ENCODE data around the gene SH3TC1.

DNA sequence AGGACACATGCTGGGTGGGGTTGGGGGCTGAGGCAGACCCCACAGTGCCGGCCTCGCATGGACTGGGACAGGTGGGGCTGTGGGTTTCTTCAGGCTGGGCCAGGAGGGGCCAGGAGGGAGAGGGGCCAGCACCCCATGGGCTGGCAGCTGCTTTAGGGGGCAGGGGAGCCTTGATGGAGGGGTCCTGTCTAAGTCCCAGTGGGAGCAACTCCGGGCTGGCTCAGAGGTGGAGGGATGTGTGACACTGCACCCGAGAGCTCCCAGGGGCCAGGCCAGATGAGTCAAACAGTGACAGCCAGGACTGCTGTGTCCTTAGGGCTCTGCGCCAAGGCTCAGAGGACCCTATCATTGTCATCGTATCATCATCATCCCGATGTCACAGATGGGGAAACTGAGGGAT is 36.1 kb upstream of the SH3TC1 start:
- TF ChIP-seq, protein P1, sequence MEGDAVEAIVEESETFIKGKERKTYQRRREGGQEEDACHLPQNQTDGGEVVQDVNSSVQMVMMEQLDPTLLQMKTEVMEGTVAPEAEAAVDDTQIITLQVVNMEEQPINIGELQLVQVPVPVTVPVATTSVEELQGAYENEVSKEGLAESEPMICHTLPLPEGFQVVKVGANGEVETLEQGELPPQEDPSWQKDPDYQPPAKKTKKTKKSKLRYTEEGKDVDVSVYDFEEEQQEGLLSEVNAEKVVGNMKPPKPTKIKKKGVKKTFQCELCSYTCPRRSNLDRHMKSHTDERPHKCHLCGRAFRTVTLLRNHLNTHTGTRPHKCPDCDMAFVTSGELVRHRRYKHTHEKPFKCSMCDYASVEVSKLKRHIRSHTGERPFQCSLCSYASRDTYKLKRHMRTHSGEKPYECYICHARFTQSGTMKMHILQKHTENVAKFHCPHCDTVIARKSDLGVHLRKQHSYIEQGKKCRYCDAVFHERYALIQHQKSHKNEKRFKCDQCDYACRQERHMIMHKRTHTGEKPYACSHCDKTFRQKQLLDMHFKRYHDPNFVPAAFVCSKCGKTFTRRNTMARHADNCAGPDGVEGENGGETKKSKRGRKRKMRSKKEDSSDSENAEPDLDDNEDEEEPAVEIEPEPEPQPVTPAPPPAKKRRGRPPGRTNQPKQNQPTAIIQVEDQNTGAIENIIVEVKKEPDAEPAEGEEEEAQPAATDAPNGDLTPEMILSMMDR (IDR thresholded peaks at IDR 0.05; ENCODE audit: low read depth, low read length, poor library complexity, severe bottlenecking): no peak
- TF ChIP-seq EZH2phosphoT487 (IDR thresholded peaks at IDR 0.05; ENCODE audit: borderline replicate concordance, low read length): no peak
